Middle frontal gyrus (tissue), 1 donor: ENCODE measurements around the gene NUBP1.

ENCODE experiments used
- DNase-seq: peaks from one replicate; pipeline ENCODE4 v3.0.0-alpha.2; 2015; ENCODE audit warnings: low spot score; ENCODE audit errors: extremely low spot score

NUBP1 gene

DNA sequence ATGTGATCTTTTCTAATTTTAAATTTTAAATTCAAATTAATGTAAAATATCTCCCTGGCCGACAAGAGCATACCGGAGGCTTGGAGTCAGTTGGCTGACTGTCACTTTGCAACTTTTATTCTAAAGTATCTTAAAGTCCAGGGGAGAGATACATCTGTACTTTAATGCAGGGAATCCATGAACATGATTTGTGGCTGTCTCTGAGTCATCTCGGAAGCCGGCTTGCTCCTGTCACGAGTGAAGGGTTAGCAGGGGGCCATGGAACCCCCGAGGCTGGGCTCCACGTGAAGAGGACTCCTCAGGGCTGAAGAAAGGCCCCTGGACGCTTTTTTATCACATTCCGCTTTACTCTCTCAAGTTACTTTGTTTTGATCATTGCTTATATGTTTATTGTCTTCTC, 61.7 kb downstream of the NUBP1 start:
- no peak for DNase-seq

DNA sequence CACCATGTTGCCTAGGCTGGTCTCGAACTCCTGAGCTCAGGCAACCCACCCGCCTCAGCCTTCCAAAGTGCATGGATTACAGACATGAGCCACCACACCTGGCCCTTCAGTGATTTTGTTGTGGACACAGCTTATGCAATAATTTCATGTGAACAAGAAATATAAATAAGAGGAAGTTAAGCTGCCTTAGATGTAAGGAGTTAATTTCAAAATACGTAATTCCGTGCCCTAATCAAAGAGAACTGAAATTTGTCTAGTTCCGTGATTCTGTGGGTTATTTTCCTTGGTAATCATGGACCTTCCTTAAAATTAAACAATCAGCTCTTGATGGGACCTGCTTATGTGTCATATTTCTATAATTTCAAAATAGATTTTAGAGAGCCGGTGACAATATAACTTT, 63.1 kb downstream of the NUBP1 start:
- no peak for DNase-seq

- DNase-seq = no peak
These were observed 64.6 kb downstream of the NUBP1 start for GRCh38 chr16:10808218-10808617.

DNA sequence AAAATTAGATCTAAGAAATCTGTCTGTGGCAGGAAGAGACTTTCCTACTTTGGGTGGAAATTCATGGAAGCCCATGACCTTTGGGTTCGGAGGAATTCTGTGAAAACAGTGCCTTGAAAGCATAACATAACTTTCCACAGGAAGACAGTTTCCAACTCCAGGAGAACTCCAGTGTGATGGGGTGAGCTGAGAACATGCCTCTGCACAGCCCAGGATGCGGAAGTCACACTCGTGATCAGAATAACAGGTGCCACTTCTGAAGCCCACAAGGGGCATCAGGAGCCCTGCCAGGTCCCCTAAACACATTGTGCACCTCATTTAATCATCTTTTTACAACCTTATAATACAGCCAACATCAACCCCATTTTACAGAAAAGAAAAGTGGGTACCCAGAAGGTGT, 65.2 kb downstream of the NUBP1 start:
- DNase-seq = no peak

DNA sequence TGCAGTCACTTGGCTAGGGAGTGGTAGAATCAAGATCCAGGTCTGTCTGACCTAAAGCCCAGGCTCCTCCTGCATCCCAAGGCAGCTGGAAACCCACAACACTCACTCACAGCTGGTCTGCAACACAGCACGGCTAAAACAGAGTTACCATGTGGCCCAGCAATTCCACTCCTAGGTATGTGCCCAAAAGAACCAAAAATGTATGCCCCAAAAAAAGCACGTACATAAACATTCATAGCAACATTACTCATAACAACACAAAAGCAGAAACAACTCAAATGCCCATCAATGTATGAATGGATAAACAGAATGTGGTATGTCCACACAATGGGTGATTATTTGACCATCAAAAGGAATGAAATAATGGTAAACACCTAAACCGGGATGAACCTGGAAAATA, 66.1 kb downstream of the NUBP1 start:
- DNase-seq = no peak

GRCh38 chr16:10812312-10813098, 68.9 kb downstream of the NUBP1 start:
- DNase-seq = no peak

DNA sequence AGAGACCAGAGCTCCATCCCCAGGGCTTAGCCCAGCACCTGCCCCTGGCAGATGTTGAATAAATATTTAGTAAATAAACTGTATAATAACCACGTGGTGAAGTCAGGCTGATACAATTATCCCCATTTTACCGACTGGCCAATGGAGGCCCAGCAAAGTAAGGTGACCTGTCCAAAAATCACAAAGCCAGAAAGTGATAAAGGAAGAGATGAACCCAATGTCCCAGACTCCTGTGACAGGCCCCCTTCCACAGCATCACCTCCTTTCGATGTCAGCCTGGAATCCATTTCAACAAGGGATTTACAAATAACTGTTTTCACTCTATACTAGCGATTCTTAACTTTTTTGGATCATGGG, 69.4 kb downstream of the NUBP1 start:
- no peak for DNase-seq

- DNase-seq = no peak
These were observed 73.9 kb downstream of the NUBP1 start for GRCh38 chr16:10817514-10817913.

DNA sequence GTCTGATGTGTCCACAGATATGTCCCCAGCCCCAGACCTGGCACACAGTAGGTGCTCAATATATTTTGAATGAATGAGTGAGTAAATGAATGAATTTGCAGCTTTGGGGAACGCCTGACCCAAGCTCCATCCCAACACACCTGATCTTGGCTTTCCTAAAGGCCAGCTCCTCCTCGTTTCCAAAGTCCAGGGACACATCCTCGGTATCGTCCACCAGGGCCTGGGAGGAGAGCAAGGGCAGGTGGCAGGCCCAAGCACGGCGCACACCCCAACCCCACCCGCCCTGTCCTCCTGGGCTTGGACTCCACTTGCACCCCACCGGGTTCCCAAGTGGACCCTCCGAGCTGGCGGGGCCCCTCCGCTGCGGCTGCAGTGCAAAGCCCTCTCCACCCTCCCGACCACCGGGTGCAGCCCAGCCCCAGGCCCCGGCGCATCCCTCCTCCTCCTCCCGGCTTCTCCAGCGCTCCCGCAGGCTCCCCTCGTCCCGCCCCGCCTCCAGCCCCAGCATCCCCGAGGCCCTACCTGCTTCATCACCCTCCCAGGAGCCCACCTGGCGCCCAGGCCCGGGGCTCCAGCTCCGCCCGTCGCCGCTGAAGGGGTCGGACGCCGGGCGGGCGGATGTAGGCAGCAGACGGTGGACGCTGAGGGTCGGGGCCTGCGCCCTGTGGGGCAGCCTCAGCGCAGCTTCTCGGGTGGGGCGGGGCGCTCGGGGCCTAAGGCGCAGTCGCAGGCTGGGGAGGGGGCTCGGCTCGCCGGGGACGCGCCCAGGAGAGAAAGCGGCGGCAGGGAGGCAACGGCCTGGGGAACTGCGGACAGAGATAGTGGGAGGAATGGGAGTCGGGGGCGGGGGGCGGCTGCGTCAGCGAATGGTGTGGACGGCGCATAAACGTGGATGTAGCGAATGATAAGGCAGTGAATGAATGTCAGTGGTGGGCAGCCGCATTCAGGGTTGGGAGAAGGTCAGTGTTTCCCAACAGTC, 74.6 kb downstream of the NUBP1 start, which contains the start of gene TVP23A:
TSS of gene TVP23A (minus strand) at position 832 of the 979 bp plus-strand sequence. CDS start at position 531, 301 bp downstream.
- no peak for DNase-seq
